Vagina (tissue), 2 donors: ENCODE measurements around the gene MCTP2. TPM values are rescaled to one million over a fixed set of nuclear protein-coding genes. Genes with fewer than 3 reads are reported as not detected.

Experiments
- DNase-seq, 2 donors: peaks; one replicate each; pipeline ENCODE4 v3.0.0-alpha.2; 2017; ENCODE audit errors: extremely low spot score in 2 of 2
- H3K27ac ChIP-seq: fragments of 200-600 bp; sonication (generic); one replicate; pipeline ENCODE4 v1.5.1; 2019
- H3K27me3 ChIP-seq: fragments of 200-600 bp; sonication (generic); one replicate; pipeline ENCODE4 v1.5.1; 2019
- H3K36me3 ChIP-seq, 2 donors: fragments of 200-600 bp; sonication (generic); one replicate each; pipeline ENCODE4 v1.5.1; 2017 to 2019
- H3K4me1 ChIP-seq: fragments of 200-600 bp; sonication (generic); one replicate; pipeline ENCODE4 v1.5.1; 2019
- H3K4me3 ChIP-seq, 2 donors: fragments of 200-600 bp; sonication (generic); 1 replicate in 1 of 2; 2 replicates in 1 of 2; pipeline ENCODE4 v1.5.1; 2016 to 2019
- H3K9me3 ChIP-seq: fragments of 200-600 bp; sonication (generic); one replicate; pipeline ENCODE4 v1.5.1; 2019
- CTCF ChIP-seq, 3 experiments: fragments of 450-650 bp in 2 of 3; fragments of 200-600 bp in 1 of 3; sonication (generic) in 1 of 3; IDR thresholded peaks; one replicate each; pipeline ENCODE4 v1.5.1; 2017 to 2019; ENCODE audit warnings: antibody characterized with exemption in 3 of 3, mild to moderate bottlenecking in 2 of 3, moderate library complexity in 2 of 3
- POLR2A ChIP-seq, 2 donors: fragments of 450-650 bp; IDR thresholded peaks; one replicate each; pipeline ENCODE4 v1.6.1; 2017; ENCODE audit warnings: antibody characterized with exemption in 2 of 2, mild to moderate bottlenecking in 2 of 2, moderate library complexity in 2 of 2
- POLR2AphosphoS5 ChIP-seq, 2 donors: sonication (generic); formaldehyde crosslinking; IDR thresholded peaks; one replicate each; pipeline ENCODE4 v1.9.0; 2017; ENCODE audit warnings: antibody characterized with exemption in 2 of 2, mild to moderate bottlenecking in 2 of 2, low read depth in 1 of 2; ENCODE audit not compliant: insufficient read depth in 1 of 2
- intact Hi-C: fragments of 100-400 bp; cut with DNase I; formaldehyde crosslinking; loops from one replicate; pipeline ENCODE4 v1.15.1; 2023
- total RNA-seq: library from RNA; depleted of rRNA; stranded (reverse); fragments of >200 nt; gene quantifications from one replicate; pipeline ENCODE4 v1.2.3, GENCODE V29; 2016

The MCTP2 gene
- total RNA-seq, 1 donor from 2014 or later = 21.1 TPM

- H3K27ac ChIP-seq = no peak overlapping the region
- intact Hi-C loops = no loop called here
Observed at GRCh38 chr15:94403331-94403730, 172.0 kb downstream of the MCTP2 start.

GRCh38 chr15:94404733-94405283 lies 173.4 kb downstream of the MCTP2 start:
- Histone ChIP-seq H3K4me1 (peaks cover 9% of the 10 kb centered on the region), H3K27ac (no peak overlapping the region), H3K9me3 (no peaks in the 10 kb centered on the region), H3K27me3 (no peaks in the 10 kb centered on the region), H3K4me3 (no peak overlapping the region), H3K36me3 (no peaks in the 10 kb centered on the region)
- TF ChIP-seq CTCF (IDR thresholded peaks at IDR 0.05) (no peak), POLR2A (IDR thresholded peaks at IDR 0.05) (no peak)
- DNase-seq = no peak
- intact Hi-C loops = no loop called here

More at GRCh38 chr15:94403331-94403730, 172.0 kb downstream of the MCTP2 start:
- Histone ChIP-seq H3K36me3 (no peaks in the 10 kb centered on the region), H3K9me3 (no peaks in the 10 kb centered on the region), H3K27me3 (no peaks in the 10 kb centered on the region), H3K4me1 (peaks cover 9% of the 10 kb centered on the region), H3K4me3 (no peak overlapping the region)
- TF ChIP-seq POLR2A (IDR thresholded peaks at IDR 0.05) (no peak), POLR2AphosphoS5 (IDR thresholded peaks at IDR 0.05; ENCODE audit: insufficient read depth in 1 of 2, low read depth in 1 of 2) (no peak), CTCF (IDR thresholded peaks at IDR 0.05) (no peak)
- no peak for DNase-seq

GRCh38 chr15:94411285-94411684 lies 179.9 kb downstream of the MCTP2 start:
- H3K27ac ChIP-seq = no peak overlapping the region
- H3K4me1 ChIP-seq = peaks cover 12% of the 10 kb centered on the region
- intact Hi-C loops = no loop called here
- no peak for DNase-seq
- no peak overlapping the region for H3K4me3 ChIP-seq
- no peaks in the 10 kb centered on the region for H3K27me3 ChIP-seq
- H3K36me3 ChIP-seq = no peaks in the 10 kb centered on the region
- no peaks in the 10 kb centered on the region for H3K9me3 ChIP-seq
- TF ChIP-seq POLR2AphosphoS5 (IDR thresholded peaks at IDR 0.05; ENCODE audit: insufficient read depth in 1 of 2, low read depth in 1 of 2) = no peak
- no peak for TF ChIP-seq CTCF (IDR thresholded peaks at IDR 0.05)
- no peak for TF ChIP-seq POLR2A (IDR thresholded peaks at IDR 0.05)

- TF ChIP-seq POLR2A (IDR thresholded peaks at IDR 0.05) (no peak), CTCF (IDR thresholded peaks at IDR 0.05) (no peak), POLR2AphosphoS5 (IDR thresholded peaks at IDR 0.05; ENCODE audit: insufficient read depth in 1 of 2, low read depth in 1 of 2) (no peak)
- H3K27ac ChIP-seq = no peak overlapping the region
Observed at GRCh38 chr15:94411846-94412245, 180.5 kb downstream of the MCTP2 start.

GRCh38 chr15:94412979-94413746 lies 181.8 kb downstream of the MCTP2 start:
- H3K4me3 ChIP-seq = no peak overlapping the region
- no peak for DNase-seq
- peaks cover 12% of the 10 kb centered on the region for H3K4me1 ChIP-seq
- H3K27me3 ChIP-seq = no peaks in the 10 kb centered on the region
- no peak overlapping the region for H3K27ac ChIP-seq
- TF ChIP-seq POLR2A (IDR thresholded peaks at IDR 0.05) = no peak
- no peak for TF ChIP-seq CTCF (IDR thresholded peaks at IDR 0.05)
- no peak for TF ChIP-seq POLR2AphosphoS5 (IDR thresholded peaks at IDR 0.05; ENCODE audit: insufficient read depth in 1 of 2, low read depth in 1 of 2)
- intact Hi-C loops = no loop called here
- no peaks in the 10 kb centered on the region for H3K36me3 ChIP-seq
- H3K9me3 ChIP-seq = no peaks in the 10 kb centered on the region

More at GRCh38 chr15:94411846-94412245, 180.5 kb downstream of the MCTP2 start:
- no peaks in the 10 kb centered on the region for H3K27me3 ChIP-seq
- no peaks in the 10 kb centered on the region for H3K36me3 ChIP-seq
- intact Hi-C loops = no loop called here
- no peaks in the 10 kb centered on the region for H3K9me3 ChIP-seq
- H3K4me3 ChIP-seq = no peak overlapping the region
- DNase-seq = no peak
- H3K4me1 ChIP-seq = peaks cover 12% of the 10 kb centered on the region
